Testis (tissue), 3 donors: Measurements from ENCODE around the gene KDM4F. TPM values are rescaled to one million over a fixed set of nuclear protein-coding genes. Genes with fewer than 3 reads are reported as not detected.

Source experiments
- DNase-seq: peaks from one replicate; pipeline ENCODE4 v3.0.0-alpha.2; 2019
- H3K27ac ChIP-seq, 2 donors: fragments of 200-600 bp; sonication (generic); one replicate each; pipeline ENCODE4 v1.5.1; 2019
- H3K27me3 ChIP-seq: fragments of 200-600 bp; sonication (generic); one replicate; pipeline ENCODE4 v1.5.1; 2019
- H3K36me3 ChIP-seq: fragments of 200-600 bp; sonication (generic); one replicate; pipeline ENCODE4 v1.5.1; 2017; ENCODE audit warnings: low read depth; ENCODE audit errors: missing control alignments
- H3K4me1 ChIP-seq: fragments of 200-600 bp; sonication (generic); one replicate; pipeline ENCODE4 v1.5.1; 2019
- H3K4me3 ChIP-seq, 2 donors: fragments of 200-600 bp; sonication (generic); one replicate each; pipeline ENCODE4 v1.5.1; 2017 to 2019
- H3K9me3 ChIP-seq: fragments of 200-600 bp; sonication (generic); one replicate; pipeline ENCODE4 v1.5.1; 2017
- CTCF ChIP-seq, 3 experiments: fragments of 450-650 bp in 2 of 3; fragments of 200-600 bp in 1 of 3; sonication (generic) in 1 of 3; IDR thresholded peaks; one replicate each; pipeline ENCODE4 v1.5.1; 2016 to 2019; ENCODE audit warnings: antibody characterized with exemption in 3 of 3, mild to moderate bottlenecking in 2 of 3, moderate library complexity in 1 of 3
- POLR2A ChIP-seq: fragments of 450-650 bp; IDR thresholded peaks from one replicate; pipeline ENCODE4 v1.6.1; 2017; ENCODE audit warnings: antibody characterized with exemption, mild to moderate bottlenecking, moderate library complexity
- WGBS, 2 donors: methylation state at CpG; one replicate each; pipeline ENCODE4 v1.1.5; 2018; 5-methylcytosine and 5-hydroxymethylcytosine counted together
- intact Hi-C: fragments of 100-400 bp; cut with DNase I; formaldehyde crosslinking; loops from one replicate; pipeline ENCODE4 v1.15.1; 2023; ENCODE audit warnings: low total_unique reads
- polyA plus RNA-seq: library from polyadenylated mRNA; stranded (reverse); fragments of 350-450 nt; fragmentation: Illumina TruSeq; extraction: RNeasy Lipid Tissue Mini Kit (QIAGEN cat#74804); gene quantifications from one replicate; pipeline ENCODE4 v1.2.3, GENCODE V29; 2014; ENCODE audit warnings: low read depth, low replicate concordance; ENCODE audit not compliant: insufficient read depth
- total RNA-seq, 2 donors: library from RNA; depleted of rRNA; stranded (reverse); fragments of >200 nt; gene quantifications; one replicate each; pipeline ENCODE4 v1.2.3, GENCODE V29; 2016

KDM4F gene
- total and polyA plus RNA-seq, 3 donors from 2014 or later: 0.55 TPM; not detected in 2

- peak; percentile 51 for DNase-seq
- Histone ChIP-seq H3K27ac (peak overlapping the region in 1 of 2 donors; percentile 11), H3K4me3 (no peak overlapping the region), H3K27me3 (no peaks in the 10 kb centered on the region), H3K36me3 (no peaks in the 10 kb centered on the region), H3K4me1 (peaks cover 24% of the 10 kb centered on the region), H3K9me3 (no peaks in the 10 kb centered on the region)
- TF ChIP-seq POLR2A: no peak
- no peak for TF ChIP-seq CTCF (IDR thresholded peaks at IDR 0.05)
- intact Hi-C loops: no loop called here
- 12 to 17% methylated on average over 1 of the region's 1 CpG for WGBS, 2 donors
Observed at GRCh38 chr11:95076416-95076815, 27.2 kb downstream of the KDM4F start.

DNA sequence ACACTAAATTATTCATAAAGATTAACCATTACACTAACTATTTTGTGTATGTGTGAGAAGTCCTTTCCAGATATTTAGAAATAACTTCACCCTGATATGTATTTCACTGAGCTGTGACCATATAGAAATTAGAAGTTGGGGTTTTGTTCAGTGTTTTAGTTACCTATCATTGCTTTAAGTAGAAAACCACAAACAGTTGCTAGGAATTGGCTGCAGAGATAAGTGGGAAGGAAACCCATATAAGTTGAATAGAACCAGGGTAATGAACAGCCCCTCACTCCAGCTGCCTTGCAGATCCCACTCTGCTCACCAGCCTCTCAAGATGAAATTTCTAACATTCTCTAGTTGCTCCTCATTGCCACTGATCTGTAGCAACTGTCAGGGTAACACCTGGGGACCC lies 27.8 kb downstream of the KDM4F start:
- DNase-seq: no peak
- no peak overlapping the region for H3K4me3 ChIP-seq
- no peaks in the 10 kb centered on the region for H3K27me3 ChIP-seq
- intact Hi-C loops: no loop called here
- H3K36me3 ChIP-seq: no peaks in the 10 kb centered on the region
- peak overlapping the region in 1 of 2 donors; percentile 11 for H3K27ac ChIP-seq
- H3K9me3 ChIP-seq: no peaks in the 10 kb centered on the region
- no peak for TF ChIP-seq POLR2A
- peaks cover 24% of the 10 kb centered on the region for H3K4me1 ChIP-seq

DNA sequence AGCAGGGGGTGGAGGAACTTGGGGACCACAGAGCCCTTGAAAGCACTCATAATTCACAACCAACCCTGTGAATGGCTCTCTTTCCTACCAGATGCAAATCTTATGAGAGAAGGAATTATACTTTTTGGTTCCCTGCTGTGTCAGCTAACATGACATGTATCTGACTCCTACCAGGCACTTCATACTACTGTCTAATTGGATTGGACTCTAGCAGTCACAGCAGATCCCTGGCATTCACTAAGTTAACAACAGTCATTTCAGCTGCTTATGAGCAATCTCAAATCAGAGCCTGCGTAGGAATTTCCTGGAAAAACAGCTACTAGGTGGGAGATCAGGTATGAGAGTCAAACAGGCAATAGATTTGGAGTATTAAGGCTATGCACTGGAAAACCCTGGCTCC lies 29.3 kb downstream of the KDM4F start:
- Histone ChIP-seq H3K4me1 (peaks cover 24% of the 10 kb centered on the region), H3K27me3 (no peaks in the 10 kb centered on the region), H3K9me3 (no peaks in the 10 kb centered on the region), H3K27ac (no peak overlapping the region), H3K36me3 (no peaks in the 10 kb centered on the region), H3K4me3 (no peak overlapping the region)
- 82 to 100% methylated on average over 1 of the region's 1 CpG for WGBS, 2 donors
- no peak for TF ChIP-seq POLR2A
- TF ChIP-seq CTCF (IDR thresholded peaks at IDR 0.05): no peak
- DNase-seq: no peak
- intact Hi-C loops: no loop called here

GRCh38 chr11:95081010-95081409 lies 31.8 kb downstream of the KDM4F start:
- DNase-seq: no peak
- WGBS, 2 donors: 57 to 66% methylated on average over 5 of the region's 5 CpGs
- H3K4me3 ChIP-seq: no peak overlapping the region
- H3K27me3 ChIP-seq: no peaks in the 10 kb centered on the region
- no peak overlapping the region for H3K27ac ChIP-seq
- intact Hi-C loops: no loop called here
- H3K9me3 ChIP-seq: no peaks in the 10 kb centered on the region
- TF ChIP-seq CTCF (IDR thresholded peaks at IDR 0.05) (no peak), POLR2A (no peak)
- peaks cover 8% of the 10 kb centered on the region for H3K4me1 ChIP-seq
- H3K36me3 ChIP-seq: no peaks in the 10 kb centered on the region

DNA sequence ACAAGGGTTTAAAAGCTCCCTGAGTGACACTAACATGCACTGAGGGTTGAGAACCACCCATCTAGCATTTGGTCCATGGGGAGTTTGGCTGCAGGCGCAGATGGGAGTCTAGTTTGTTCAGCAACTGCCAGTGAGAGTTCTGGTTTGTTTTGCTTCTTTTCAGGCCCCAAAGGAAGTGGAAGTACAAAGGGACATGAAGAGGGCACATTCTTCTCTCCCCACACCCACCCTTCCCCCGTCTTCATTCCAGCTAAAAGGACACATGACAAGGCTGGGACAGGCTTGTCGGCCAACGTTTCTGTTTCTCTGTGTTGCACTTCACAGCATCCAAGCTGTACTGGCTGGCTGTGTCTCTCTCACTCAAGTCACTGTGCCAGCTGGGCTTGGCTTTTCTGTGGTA lies 32.2 kb downstream of the KDM4F start:
- WGBS, 2 donors: 35 to 45% methylated on average over 4 of the region's 4 CpGs
- H3K4me3 ChIP-seq: no peak overlapping the region
- peak; percentile 44 for DNase-seq
- TF ChIP-seq POLR2A (no peak), CTCF (IDR thresholded peaks at IDR 0.05) (no peak)
- H3K36me3 ChIP-seq: no peaks in the 10 kb centered on the region
- H3K27me3 ChIP-seq: no peaks in the 10 kb centered on the region
- intact Hi-C loops: no loop called here
- no peaks in the 10 kb centered on the region for H3K9me3 ChIP-seq
- H3K27ac ChIP-seq: peak overlapping the region in 1 of 2 donors; percentile 72
- H3K4me1 ChIP-seq: peaks cover 7% of the 10 kb centered on the region
